Measurements from ENCODE around the gene ZC2HC1B.

Gene ZC2HC1B

GRCh38 chr6:143845033-143845432, 19.2 kb upstream of the ZC2HC1B start:
- TF ChIP-seq SIN3A (IDR thresholded peaks at IDR 0.05; ENCODE audit: borderline replicate concordance, insufficient read depth, low read length) (no peak), REST (IDR thresholded peaks at IDR 0.05; ENCODE audit: insufficient read depth in 1 of 2, low read depth in 2 of 2, low read length in 2 of 2) (no peak), POLR2AphosphoS5 (IDR thresholded peaks at IDR 0.05; ENCODE audit: low read depth, low read length) (no peak), FOXP2 (optimal IDR thresholded peaks at IDR 0.05; ENCODE audit: borderline replicate concordance, extremely low read depth, extremely low read length, insufficient read depth) (no peak), TAF1 (IDR thresholded peaks at IDR 0.05; ENCODE audit: borderline replicate concordance, insufficient read depth, low read length) (no peak)

- TF ChIP-seq TAF1 (IDR thresholded peaks at IDR 0.05; ENCODE audit: borderline replicate concordance, insufficient read depth, low read length): no peak
- TF ChIP-seq REST (IDR thresholded peaks at IDR 0.05; ENCODE audit: insufficient read depth in 1 of 2, low read depth in 2 of 2, low read length in 2 of 2): no peak
- no peak for TF ChIP-seq FOXP2 (optimal IDR thresholded peaks at IDR 0.05; ENCODE audit: borderline replicate concordance, extremely low read depth, extremely low read length, insufficient read depth)
- TF ChIP-seq SIN3A (IDR thresholded peaks at IDR 0.05; ENCODE audit: borderline replicate concordance, insufficient read depth, low read length): no peak
- TF ChIP-seq POLR2AphosphoS5 (IDR thresholded peaks at IDR 0.05; ENCODE audit: low read depth, low read length): no peak
These were observed 6.6 kb upstream of the ZC2HC1B start for GRCh38 chr6:143857651-143858050.

DNA sequence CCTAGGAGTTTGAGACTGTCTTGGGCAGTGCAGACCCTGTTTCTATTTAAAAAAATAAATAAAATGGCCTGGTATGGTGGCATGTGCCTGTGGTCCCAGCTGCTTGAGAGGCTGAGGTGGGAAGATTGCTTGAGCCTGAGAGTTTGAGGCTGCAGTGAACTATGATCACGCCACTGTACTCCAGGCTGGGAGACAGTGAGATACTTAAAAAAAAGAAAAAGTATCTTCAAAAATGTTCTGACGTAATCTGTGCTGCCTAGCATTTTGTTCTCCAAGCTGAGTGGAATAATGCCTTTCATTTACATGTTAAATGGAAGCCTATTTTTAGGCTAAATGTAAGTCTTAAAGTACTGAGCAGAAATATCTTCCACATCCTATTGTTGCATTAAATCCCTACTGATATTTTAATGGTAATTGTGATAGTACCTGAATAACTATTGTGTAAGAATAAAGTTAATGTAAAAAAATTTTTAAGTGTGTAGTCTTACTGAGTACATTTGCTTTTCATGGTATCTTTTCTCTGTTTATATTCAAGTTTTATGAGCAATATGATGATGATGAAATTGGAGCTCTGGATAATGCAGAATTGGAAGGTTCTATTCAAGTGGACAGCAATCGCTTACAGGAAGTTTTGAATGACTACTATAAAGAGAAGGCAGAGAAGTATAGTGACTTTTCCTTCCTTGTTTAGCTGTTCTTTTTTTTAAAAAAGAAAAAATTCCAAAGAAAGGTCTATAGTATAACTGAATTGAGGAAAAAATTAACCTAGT, 4.2 kb upstream of the ZC2HC1B start:
- TF ChIP-seq SIN3A (IDR thresholded peaks at IDR 0.05; ENCODE audit: borderline replicate concordance, insufficient read depth, low read length) (no peak), TAF1 (IDR thresholded peaks at IDR 0.05; ENCODE audit: borderline replicate concordance, insufficient read depth, low read length) (no peak), POLR2AphosphoS5 (IDR thresholded peaks at IDR 0.05; ENCODE audit: low read depth, low read length) (no peak), REST (IDR thresholded peaks at IDR 0.05; ENCODE audit: insufficient read depth in 1 of 2, low read depth in 2 of 2, low read length in 2 of 2) (no peak), FOXP2 (optimal IDR thresholded peaks at IDR 0.05; ENCODE audit: borderline replicate concordance, extremely low read depth, extremely low read length, insufficient read depth) (no peak)

DNA sequence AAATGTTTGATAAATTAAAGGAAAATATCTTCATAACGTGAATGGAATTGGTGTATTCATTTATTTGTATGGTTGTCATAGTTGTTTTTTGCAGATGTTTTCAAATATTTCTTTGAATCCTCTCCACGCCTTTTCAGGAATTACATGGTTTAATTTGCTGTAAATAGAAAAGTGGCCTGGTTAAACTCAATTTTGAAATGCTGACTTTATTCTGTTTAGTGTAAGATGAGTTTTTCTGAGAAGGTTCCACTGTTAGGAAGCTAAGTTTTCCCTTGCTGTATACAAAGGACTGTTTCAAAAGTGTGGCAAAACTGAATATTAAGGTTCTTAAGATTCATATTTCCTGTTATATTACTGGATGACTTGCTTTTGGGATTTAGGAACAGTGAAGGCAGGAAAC, 503 bp upstream of the ZC2HC1B start:
- no peak for TF ChIP-seq TAF1 (IDR thresholded peaks at IDR 0.05; ENCODE audit: borderline replicate concordance, insufficient read depth, low read length)
- no peak for TF ChIP-seq SIN3A (IDR thresholded peaks at IDR 0.05; ENCODE audit: borderline replicate concordance, insufficient read depth, low read length)
- no peak for TF ChIP-seq FOXP2 (optimal IDR thresholded peaks at IDR 0.05; ENCODE audit: borderline replicate concordance, extremely low read depth, extremely low read length, insufficient read depth)
- no peak for TF ChIP-seq REST (IDR thresholded peaks at IDR 0.05; ENCODE audit: insufficient read depth in 1 of 2, low read depth in 2 of 2, low read length in 2 of 2)
- TF ChIP-seq POLR2AphosphoS5 (IDR thresholded peaks at IDR 0.05; ENCODE audit: low read depth, low read length): no peak

Data from PFSK-1 (cell line).